OCI-LY1 (cell line): ENCODE data around the gene ENPP4.

ENCODE experiments used
- CTCF ChIP-seq: fragments of 200-600 bp; sonication (generic), shearing (Covaris generic); IDR thresholded peaks from 2 replicates; pipeline ENCODE4 v1.5.1; 2017; ENCODE audit warnings: mild to moderate bottlenecking, antibody characterized with exemption, low read length, moderate library complexity, mixed read lengths
- EZH2 ChIP-seq: fragments of 200-600 bp; sonication (generic), shearing (Covaris generic); IDR thresholded peaks from 2 replicates; pipeline ENCODE4 v1.8.0; 2017; ENCODE audit warnings: borderline replicate concordance, mixed run types, mild to moderate bottlenecking, antibody characterized with exemption, low read length, moderate library complexity, mixed read lengths

- TF ChIP-seq CTCF (no peak), EZH2 (no peak)
Measured at GRCh38 chr6:46160102-46160501, 30.3 kb downstream of the ENPP4 start.
